Measurements from ENCODE around the gene ADPGK. TPM values are rescaled to one million over a fixed set of nuclear protein-coding genes. Genes with fewer than 3 reads are reported as not detected.

Gene ADPGK
- total and polyA plus RNA-seq, 2 donors (not counting 1 experiment from before 2014, with no cell fraction given): 128 to 174 TPM

DNA sequence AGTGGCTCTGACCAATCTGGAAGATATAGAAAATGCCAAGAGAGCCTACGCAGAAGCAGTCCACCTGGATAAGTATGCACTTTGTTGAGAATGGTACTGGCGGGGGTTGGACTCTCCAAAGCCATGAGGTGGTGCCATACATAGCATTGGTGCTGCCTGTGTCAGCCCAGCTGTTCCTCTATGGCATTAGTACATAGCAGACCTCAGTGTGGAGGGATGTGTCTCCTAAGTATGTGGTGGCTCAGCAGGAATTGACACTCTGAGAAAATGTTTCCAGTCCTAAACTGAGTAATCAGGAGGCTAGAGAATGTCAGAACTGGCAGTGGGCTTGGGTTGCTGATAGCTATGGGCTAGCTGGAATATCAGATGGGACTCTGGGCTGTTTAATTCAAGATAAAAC, 48.4 kb downstream of the ADPGK start:
- intact Hi-C loops (cut with micrococcal nuclease): no loop called here
- Histone ChIP-seq H3K79me2 (ENCODE audit: control insufficient read depth, insufficient read depth, low read length) (no peaks in the 10 kb centered on the region), H3K4me1 (ENCODE audit: control insufficient read depth in 2 of 2, insufficient read depth in 2 of 2, low read length in 2 of 2) (peaks cover 0 to 7% of the 10 kb centered on the region in 2 donors), H3K4me3 (ENCODE audit: control extremely low read depth in 1 of 5, extremely low read depth in 1 of 5, insufficient read depth in 1 of 5, low read depth in 2 of 5, low read length in 4 of 5) (no peak overlapping the region), H3K4me2 (replicated peaks; ENCODE audit: low read depth, low read length, poor library complexity, severe bottlenecking) (no peak overlapping the region), H4K20me1 (ENCODE audit: control insufficient read depth, insufficient read depth, low read length, poor library complexity, severe bottlenecking) (no peaks in the 10 kb centered on the region), H3K36me3 (replicated peaks in 1 of 2; ENCODE audit: control extremely low read depth in 1 of 2, control insufficient read depth in 1 of 2, extremely low read depth in 1 of 2, insufficient read depth in 2 of 2, low read length in 1 of 2) (peaks cover 17 to 48% of the 10 kb centered on the region in 2 experiments), H3K27ac (ENCODE audit: low read length in 2 of 2) (no peak overlapping the region), H3K9ac (ENCODE audit: low read length) (no peak overlapping the region), H3K27me3 (replicated peaks in 1 of 4; ENCODE audit: control extremely low read depth in 1 of 4, control insufficient read depth in 3 of 4, insufficient read depth in 4 of 4, low read length in 3 of 4) (no peaks in the 10 kb centered on the region), H2AFZ (ENCODE audit: insufficient read depth, low read depth, low read length, poor library complexity, severe bottlenecking) (no peak overlapping the region), H3K9me3 (ENCODE audit: control extremely low read depth in 1 of 3, control insufficient read depth in 2 of 3, insufficient read depth in 1 of 3, low read length in 2 of 3) (no peaks in the 10 kb centered on the region)
- Mint-ChIP-seq H3K27me3 (no peaks in the 10 kb centered on the region), H3K4me3 (no peak overlapping the region), H3K4me1 (peaks cover 9% of the 10 kb centered on the region), H3K9me3 (ENCODE audit: insufficient read depth) (no peaks in the 10 kb centered on the region), H3K27ac (no peak overlapping the region)
- ChIA-PET POLR2A (no interaction called here), CTCF (interaction anchor here (1.9 kb wide), 1 partner anchor 13 kb away, joined by 6 read pairs; no protein-coding TSS in a partner anchor)
- ATAC-seq (ENCODE audit: low read depth): no peak
- no peak for DNase-seq
- TF ChIP-seq EZH2 (IDR thresholded peaks at IDR 0.05; ENCODE audit: borderline replicate concordance, insufficient read depth, low read depth, low read length, poor library complexity, severe bottlenecking): no peak
- no peak for TF ChIP-seq CTCF (IDR thresholded peaks at IDR 0.05)
- WGBS (ENCODE audit: insufficient coverage): 94% methylated on average over 2 of the region's 2 CpGs

DNA sequence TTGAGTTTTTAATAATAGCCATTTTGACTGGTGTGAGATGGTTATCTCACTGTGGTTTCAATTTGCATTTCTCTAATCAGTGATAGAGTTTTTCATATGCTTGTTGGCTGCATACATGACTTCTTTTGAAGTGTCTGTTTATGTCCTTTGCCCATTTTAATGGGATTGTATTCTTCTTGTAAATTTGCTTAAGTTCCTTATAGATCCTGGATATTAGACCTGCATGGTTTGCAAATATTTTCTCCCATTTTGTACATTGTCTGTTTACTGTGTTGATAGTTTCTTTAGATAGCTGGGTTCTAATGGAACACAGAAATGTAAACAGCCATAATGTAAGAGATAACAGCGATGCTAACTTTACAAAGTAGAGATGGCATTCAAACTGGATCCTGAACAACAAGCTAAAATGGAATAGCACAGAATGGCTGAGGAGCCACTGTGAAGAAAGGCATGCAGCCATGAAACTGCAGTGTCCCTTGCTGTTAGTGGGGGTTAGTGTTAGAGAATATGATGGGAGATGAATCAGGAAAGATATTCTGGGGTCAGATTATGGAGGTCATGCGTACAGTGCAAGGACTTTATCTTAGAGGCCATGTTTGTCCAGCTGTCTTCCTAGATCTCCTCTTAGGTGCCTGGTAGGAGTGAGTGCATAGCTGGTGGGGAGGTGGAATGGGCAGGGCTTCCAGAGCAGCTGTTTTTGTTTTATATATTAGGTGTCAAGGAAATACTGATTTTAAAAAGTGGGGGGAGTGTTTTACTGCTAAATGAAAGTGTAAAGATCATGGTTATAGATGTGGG, 49.4 kb downstream of the ADPGK start:
- intact Hi-C loops (cut with micrococcal nuclease): no loop called here
- Histone ChIP-seq H2AFZ (ENCODE audit: insufficient read depth, low read depth, low read length, poor library complexity, severe bottlenecking) (no peak overlapping the region), H3K9ac (ENCODE audit: low read length) (no peak overlapping the region), H3K4me1 (ENCODE audit: control insufficient read depth in 2 of 2, insufficient read depth in 2 of 2, low read length in 2 of 2) (no peaks in the 10 kb centered on the region), H3K27ac (ENCODE audit: low read length in 2 of 2) (no peak overlapping the region), H3K4me3 (ENCODE audit: control extremely low read depth in 1 of 5, extremely low read depth in 1 of 5, insufficient read depth in 1 of 5, low read depth in 2 of 5, low read length in 4 of 5) (no peak overlapping the region), H3K36me3 (replicated peaks in 1 of 2; ENCODE audit: control extremely low read depth in 1 of 2, control insufficient read depth in 1 of 2, extremely low read depth in 1 of 2, insufficient read depth in 2 of 2, low read length in 1 of 2) (peaks cover 17 to 50% of the 10 kb centered on the region in 2 experiments), H3K4me2 (replicated peaks; ENCODE audit: low read depth, low read length, poor library complexity, severe bottlenecking) (no peak overlapping the region), H3K27me3 (replicated peaks in 1 of 4; ENCODE audit: control extremely low read depth in 1 of 4, control insufficient read depth in 3 of 4, insufficient read depth in 4 of 4, low read length in 3 of 4) (no peaks in the 10 kb centered on the region), H3K79me2 (ENCODE audit: control insufficient read depth, insufficient read depth, low read length) (no peaks in the 10 kb centered on the region), H3K9me3 (ENCODE audit: control extremely low read depth in 1 of 3, control insufficient read depth in 2 of 3, insufficient read depth in 1 of 3, low read length in 2 of 3) (no peaks in the 10 kb centered on the region), H4K20me1 (ENCODE audit: control insufficient read depth, insufficient read depth, low read length, poor library complexity, severe bottlenecking) (no peaks in the 10 kb centered on the region)
- Mint-ChIP-seq H3K27me3 (no peaks in the 10 kb centered on the region), H3K27ac (no peak overlapping the region), H3K4me3 (no peak overlapping the region), H3K9me3 (ENCODE audit: insufficient read depth) (no peaks in the 10 kb centered on the region), H3K4me1 (peaks cover 2% of the 10 kb centered on the region)
- ChIA-PET POLR2A (no interaction called here), CTCF (interaction anchor here (0.9 kb wide), 1 partner anchor 11 kb away, joined by 4 read pairs; no protein-coding TSS in a partner anchor)
- WGBS (ENCODE audit: insufficient coverage): 100% methylated on average over 2 of the region's 2 CpGs
- TF ChIP-seq EZH2 (IDR thresholded peaks at IDR 0.05; ENCODE audit: borderline replicate concordance, insufficient read depth, low read depth, low read length, poor library complexity, severe bottlenecking) (no peak), CTCF (IDR thresholded peaks at IDR 0.05) (no peak)
- ATAC-seq (ENCODE audit: low read depth) (no peak), DNase-seq (no peak)
